Measurements from ENCODE around the gene CCNY.

DNA sequence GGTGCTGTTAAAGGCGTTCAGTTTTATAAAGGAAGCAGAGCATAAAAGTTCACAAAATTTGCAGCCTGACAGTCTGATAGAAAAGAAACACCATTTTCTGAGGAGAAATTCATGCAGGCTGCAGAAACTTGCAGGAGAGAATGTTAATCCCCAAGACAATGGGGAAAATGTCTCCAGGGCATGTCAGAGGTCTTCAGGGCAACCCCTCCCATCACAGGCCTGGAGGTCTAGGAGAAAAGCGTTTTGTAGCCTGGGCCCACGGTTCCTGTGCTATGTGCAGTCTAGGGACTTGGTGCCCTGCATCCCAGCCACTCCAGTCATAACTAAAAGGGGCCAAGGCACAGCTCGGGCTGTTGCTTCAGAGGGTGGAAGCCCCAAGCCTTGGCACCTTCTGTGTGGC, 200.5 kb downstream of the CCNY start:
- TF ChIP-seq CTCF (IDR thresholded peaks at IDR 0.05) (no peak), POLR2A (IDR thresholded peaks at IDR 0.05) (no peak)

Measured in prostate gland (tissue), 2 donors.